AG08395 (cell line): ENCODE results near the gene SIN3B.
"Not testable (repeated sequence)": the region's sequence is repeated elsewhere in the genome, so short reads cannot be mapped to it uniquely, and the experiment has no call there.

Experiments used
- DNase-seq: peaks from one replicate; pipeline ENCODE4 v3.0.0; 2012; ENCODE audit warnings: mixed read lengths, low spot score

Gene SIN3B, protein sequence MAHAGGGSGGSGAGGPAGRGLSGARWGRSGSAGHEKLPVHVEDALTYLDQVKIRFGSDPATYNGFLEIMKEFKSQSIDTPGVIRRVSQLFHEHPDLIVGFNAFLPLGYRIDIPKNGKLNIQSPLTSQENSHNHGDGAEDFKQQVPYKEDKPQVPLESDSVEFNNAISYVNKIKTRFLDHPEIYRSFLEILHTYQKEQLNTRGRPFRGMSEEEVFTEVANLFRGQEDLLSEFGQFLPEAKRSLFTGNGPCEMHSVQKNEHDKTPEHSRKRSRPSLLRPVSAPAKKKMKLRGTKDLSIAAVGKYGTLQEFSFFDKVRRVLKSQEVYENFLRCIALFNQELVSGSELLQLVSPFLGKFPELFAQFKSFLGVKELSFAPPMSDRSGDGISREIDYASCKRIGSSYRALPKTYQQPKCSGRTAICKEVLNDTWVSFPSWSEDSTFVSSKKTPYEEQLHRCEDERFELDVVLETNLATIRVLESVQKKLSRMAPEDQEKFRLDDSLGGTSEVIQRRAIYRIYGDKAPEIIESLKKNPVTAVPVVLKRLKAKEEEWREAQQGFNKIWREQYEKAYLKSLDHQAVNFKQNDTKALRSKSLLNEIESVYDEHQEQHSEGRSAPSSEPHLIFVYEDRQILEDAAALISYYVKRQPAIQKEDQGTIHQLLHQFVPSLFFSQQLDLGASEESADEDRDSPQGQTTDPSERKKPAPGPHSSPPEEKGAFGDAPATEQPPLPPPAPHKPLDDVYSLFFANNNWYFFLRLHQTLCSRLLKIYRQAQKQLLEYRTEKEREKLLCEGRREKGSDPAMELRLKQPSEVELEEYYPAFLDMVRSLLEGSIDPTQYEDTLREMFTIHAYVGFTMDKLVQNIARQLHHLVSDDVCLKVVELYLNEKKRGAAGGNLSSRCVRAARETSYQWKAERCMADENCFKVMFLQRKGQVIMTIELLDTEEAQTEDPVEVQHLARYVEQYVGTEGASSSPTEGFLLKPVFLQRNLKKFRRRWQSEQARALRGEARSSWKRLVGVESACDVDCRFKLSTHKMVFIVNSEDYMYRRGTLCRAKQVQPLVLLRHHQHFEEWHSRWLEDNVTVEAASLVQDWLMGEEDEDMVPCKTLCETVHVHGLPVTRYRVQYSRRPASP

GRCh38 chr19:16829010-16829821 is at the start of gene SIN3B:
SIN3B (plus strand) TSS chr19:16829398; CDS start chr19:16829421, 23 bp downstream.
- peak; percentile 97 for DNase-seq

DNA sequence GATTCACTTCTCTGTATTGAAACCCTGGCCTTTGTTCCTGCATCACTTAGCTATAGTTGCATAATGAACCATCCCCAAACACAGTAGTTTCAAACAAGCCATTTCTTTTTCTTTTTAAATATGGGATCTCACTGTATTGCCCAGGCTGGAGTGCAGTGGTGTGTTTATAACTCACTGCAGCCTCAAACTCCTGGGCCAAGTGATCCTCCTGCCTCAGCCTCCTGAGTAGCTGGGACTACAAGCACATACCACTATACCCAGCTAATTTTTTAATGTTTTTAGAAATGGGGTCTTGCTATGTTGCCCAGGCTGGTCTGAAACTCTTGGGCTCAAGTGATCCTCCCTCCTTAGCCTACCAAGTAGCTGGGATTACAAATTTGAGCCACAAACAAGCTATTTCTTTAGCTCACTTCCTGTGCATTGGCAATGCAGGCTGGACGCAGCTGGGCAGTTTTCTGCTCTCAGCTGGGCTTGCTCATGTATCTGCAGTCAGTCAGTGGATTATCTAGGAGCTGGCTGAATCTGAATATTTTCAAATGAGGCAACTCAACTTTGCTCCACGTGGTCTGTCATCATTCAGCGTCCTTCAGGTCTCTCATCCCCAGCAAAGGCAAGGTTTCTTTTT is 49.5 kb upstream of the SIN3B start:
- no peak for DNase-seq

DNA sequence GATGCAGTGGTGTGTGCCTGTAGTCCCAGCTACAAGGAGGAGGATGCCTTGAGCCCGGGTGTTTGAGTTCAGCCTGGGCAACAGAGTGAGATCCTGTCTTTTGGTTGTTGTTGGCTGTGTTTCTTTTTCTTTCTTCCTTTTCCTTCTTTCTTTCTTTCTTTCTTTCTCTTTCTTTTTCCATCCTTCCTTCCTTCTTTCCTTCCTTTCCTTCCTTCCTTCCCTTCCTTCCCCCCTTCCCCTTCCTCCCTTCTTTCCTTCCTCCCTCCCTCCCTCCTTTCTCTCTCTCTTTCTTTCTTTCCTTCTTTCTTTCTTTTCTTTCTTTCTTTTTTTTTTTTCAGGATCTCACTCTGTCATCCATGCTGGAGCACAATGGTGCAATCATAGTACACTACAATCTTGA is 46.5 kb upstream of the SIN3B start:
- no peak for DNase-seq

DNA sequence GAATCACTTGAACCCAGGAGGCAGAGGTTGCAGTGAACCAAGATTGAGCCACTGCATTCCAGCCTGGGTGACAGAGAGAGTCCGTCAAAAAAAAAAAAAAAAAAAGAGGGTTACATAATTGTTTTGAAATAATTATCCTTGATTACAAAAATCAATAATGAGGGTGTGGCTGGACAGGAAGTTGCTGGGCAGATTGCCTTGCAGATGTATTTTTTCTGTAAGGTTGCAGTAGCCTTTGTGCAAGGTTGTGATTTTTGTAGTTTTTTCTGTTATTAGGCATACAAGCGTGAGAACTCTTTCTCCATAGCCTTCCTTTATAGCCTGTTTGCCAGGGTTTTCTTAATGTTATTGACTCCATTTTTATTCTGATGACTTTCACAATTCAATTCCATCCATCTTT is 40.7 kb upstream of the SIN3B start:
- no peak for DNase-seq

DNA sequence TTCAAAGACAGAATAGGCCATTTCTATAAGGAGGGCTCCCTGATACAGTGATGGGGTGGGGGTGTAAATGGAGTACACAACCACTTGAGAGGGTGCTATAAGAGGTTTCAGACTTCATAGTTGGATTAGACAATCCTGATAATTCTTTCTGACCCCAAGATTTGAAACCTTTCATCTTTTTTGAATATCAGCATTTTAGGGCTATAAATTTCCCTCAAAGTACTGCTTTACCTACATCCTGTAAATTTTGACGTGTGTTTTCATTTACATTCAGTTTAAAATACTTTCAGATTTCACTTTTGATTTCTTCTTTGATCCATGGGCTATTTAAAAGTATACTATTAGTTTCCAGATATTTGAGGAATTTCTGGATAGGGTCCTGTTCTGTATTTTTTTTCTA is 40.0 kb upstream of the SIN3B start:
- DNase-seq: no peak

- no peak for DNase-seq
Observed at GRCh38 chr19:16790051-16790450, 39.1 kb upstream of the SIN3B start.

GRCh38 chr19:16791942-16792341 is 37.3 kb upstream of the SIN3B start:
- DNase-seq: no peak

GRCh38 chr19:16794456-16795441 is 34.4 kb upstream of the SIN3B start:
- no peak for DNase-seq

DNA sequence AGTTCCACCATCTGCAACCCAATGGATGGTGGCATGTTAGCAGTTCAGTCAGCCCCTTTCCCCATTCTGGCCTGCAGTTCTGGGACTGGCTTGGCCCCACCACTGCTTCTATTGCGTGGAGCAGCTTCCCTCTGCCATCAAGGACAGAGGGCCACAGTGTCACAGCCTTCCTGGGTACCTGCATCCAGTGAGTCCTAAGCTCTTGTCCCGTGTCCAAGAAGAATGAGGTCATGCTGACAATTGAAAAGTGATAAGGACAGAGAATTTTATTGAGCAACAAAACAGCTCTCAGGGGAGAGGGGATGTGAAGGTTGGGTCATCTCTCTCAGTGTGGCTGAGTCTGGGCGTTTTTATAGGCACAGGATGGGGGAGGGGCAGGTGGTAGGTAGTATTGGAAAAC is 33.5 kb upstream of the SIN3B start:
- no peak for DNase-seq

- no peak for DNase-seq
Observed at GRCh38 chr19:16797876-16798275, 31.3 kb upstream of the SIN3B start.

GRCh38 chr19:16798326-16798725 is 30.9 kb upstream of the SIN3B start:
- DNase-seq: not testable (repeated sequence)

DNA sequence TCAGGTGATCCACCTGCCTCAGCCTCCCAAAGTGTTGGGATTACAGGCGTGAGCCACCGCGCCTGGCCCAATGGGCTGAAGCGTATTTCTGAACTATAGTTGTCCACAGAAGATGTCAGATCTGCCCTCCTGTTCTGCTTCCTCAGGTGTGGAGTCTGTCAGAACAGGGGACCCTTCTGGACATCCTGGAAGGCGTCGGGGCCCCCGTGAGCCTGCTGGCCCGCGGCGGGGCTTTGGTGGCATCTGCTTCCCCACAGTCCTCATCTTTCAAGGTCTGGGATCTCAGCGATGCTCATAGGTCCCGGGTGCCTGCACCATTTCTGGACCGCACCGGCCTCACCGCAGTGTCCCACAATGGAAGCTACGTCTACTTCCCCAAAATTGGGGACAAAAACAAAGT is 29.5 kb upstream of the SIN3B start:
- no peak for DNase-seq

DNA sequence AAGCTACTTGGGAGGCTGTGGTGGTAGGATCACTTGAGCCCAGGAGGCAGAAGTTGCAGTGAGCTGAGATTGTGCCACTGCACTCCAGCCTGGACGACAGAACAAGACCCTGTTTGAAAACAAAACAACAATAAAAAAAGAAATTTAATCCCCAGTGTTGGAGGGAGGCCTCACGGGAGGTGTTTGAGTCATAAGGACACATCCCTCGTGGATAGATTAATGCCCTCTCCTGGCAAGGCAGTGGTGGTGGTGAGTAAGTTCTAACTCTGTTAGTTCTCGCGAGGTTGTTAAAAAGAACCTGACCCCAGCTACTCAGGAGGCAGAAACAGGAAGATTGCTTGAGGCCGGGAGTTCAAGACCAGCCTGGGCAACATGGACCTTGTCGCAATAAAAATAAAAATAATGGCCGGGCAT is 27.6 kb upstream of the SIN3B start:
- DNase-seq: peak; percentile 48

GRCh38 chr19:16804176-16804575 is 25.0 kb upstream of the SIN3B start:
- DNase-seq: no peak

- no peak for DNase-seq
Observed at GRCh38 chr19:16807549-16808284, 21.5 kb upstream of the SIN3B start.

- DNase-seq: no peak
Observed at GRCh38 chr19:16814526-16815100, 14.6 kb upstream of the SIN3B start.

DNA sequence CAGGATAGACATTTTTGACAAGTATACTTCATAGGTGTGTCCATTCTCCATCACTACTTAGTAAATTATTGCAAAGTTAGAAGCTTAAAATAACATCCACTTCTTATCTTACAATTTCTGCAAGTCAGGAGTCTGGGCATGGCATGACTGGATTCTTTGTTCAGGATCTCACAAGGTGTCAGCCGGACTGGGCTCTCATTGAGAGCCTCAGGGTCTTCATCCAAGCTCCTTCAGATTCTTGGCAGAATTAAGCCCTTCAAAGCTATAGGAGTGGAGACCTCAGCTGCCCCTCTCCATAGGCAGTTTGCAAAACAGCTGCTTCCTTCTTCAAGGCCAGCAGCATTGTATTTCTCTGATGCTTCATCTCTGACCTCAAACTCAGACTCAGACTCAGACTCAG is 9.1 kb upstream of the SIN3B start:
- no peak for DNase-seq

DNA sequence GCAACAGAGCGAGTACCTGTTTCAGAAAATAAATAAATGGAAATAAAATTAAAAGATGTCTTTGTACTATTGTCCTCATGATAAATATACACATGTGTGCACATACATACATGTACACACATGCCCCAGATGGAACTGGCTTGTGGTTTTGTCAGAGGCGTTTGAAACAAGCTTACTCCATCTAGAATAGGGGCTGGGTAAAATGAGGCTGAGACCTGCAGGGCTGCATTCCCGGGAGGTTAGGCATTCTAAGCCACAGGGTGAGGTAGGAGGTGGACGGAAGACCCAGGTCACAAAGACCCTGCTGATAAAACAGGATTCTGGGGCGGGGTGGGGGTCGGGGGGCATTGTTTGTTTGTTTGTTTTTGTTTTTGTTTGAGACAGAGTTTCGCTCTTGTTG is 8.1 kb upstream of the SIN3B start:
- no peak for DNase-seq

GRCh38 chr19:16822648-16823047 is 6.5 kb upstream of the SIN3B start:
- DNase-seq: no peak
